Neuron (in vitro differentiated cells): ENCODE data around the gene HTATIP2.
"Not testable (repeated sequence)": the region's sequence is repeated elsewhere in the genome, so short reads cannot be mapped to it uniquely, and the experiment has no call there.

Experiments used
- H2AFZ ChIP-seq: one replicate; pipeline ENCODE4 v1.6.1; 2013; ENCODE audit warnings: low read depth, mild to moderate bottlenecking, inconsistent platforms, low read length, moderate library complexity
- H3K27me3 ChIP-seq: one replicate; pipeline ENCODE4 v1.6.1; 2013; ENCODE audit warnings: low read length; ENCODE audit not compliant: insufficient read depth
- H3K36me3 ChIP-seq: one replicate; pipeline ENCODE4 v1.6.1; 2013; ENCODE audit warnings: low read length; ENCODE audit not compliant: insufficient read depth
- H3K4me1 ChIP-seq: one replicate; pipeline ENCODE4 v1.6.1; 2013; ENCODE audit warnings: low read length; ENCODE audit not compliant: insufficient read depth
- H3K4me3 ChIP-seq: 2 replicates; pipeline ENCODE4 v1.5.1; 2013; ENCODE audit warnings: mild to moderate bottlenecking, low read length, moderate library complexity
- H3K9me3 ChIP-seq: one replicate; pipeline ENCODE4 v1.6.1; 2013; ENCODE audit warnings: low read length

The HTATIP2 gene

DNA sequence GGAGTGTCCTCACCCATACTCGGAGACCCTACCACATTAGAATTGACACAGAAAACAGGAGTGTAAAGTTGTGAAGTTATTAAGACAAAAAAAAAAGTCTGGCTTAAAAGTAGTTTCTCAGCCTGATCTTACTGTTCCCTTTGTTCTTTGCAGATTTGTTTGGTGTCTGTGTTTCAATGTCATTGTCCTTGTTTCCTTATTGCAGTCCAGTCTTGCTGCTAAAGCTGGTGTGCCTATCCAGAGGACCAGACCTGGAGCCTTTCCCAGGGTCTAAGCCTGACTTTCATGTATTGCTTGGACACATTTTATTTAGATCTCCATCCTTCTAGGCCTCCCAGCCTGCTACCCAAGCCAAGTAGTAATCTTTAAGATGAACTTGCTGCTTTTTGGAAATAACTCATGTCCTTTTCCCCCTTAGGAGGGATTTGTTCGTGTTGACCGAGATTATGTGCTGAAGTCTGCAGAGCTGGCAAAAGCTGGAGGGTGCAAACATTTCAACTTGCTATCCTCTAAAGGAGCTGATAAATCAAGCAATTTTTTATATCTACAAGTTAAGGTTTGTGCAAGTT, 12.7 kb downstream of the HTATIP2 start:
- Histone ChIP-seq H3K4me1 (no peaks in the 10 kb centered on the region), H3K36me3 (no peaks in the 10 kb centered on the region), H3K9me3 (no peaks in the 10 kb centered on the region), H3K27me3 (no peaks in the 10 kb centered on the region), H3K4me3 (no peak overlapping the region), H2AFZ (no peak overlapping the region)

DNA sequence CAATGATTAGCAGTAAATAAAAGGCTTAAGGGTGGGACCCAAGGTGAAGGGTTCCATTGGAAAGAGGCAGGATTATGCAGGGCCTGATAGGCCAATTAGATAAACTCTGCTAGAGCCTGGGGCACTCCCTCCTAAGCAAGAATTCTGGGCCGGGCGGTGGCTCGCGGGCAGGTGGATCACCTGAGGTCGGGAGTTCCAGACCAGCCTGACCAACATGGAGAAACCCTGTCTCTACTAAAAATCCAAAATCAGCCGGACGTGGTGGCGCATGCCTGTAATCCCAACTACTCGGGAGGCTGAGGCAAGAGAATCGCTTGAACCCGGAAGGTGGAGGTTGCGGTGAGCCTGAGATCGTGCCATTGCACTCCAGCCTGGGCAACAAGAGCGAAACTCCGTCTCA, 22.5 kb downstream of the HTATIP2 start:
- not testable (repeated sequence) for H3K27me3 ChIP-seq, H2AFZ ChIP-seq, H3K9me3 ChIP-seq, H3K36me3 ChIP-seq, H3K4me3 ChIP-seq
- peaks cover 13% of the 10 kb centered on the region for H3K4me1 ChIP-seq

DNA sequence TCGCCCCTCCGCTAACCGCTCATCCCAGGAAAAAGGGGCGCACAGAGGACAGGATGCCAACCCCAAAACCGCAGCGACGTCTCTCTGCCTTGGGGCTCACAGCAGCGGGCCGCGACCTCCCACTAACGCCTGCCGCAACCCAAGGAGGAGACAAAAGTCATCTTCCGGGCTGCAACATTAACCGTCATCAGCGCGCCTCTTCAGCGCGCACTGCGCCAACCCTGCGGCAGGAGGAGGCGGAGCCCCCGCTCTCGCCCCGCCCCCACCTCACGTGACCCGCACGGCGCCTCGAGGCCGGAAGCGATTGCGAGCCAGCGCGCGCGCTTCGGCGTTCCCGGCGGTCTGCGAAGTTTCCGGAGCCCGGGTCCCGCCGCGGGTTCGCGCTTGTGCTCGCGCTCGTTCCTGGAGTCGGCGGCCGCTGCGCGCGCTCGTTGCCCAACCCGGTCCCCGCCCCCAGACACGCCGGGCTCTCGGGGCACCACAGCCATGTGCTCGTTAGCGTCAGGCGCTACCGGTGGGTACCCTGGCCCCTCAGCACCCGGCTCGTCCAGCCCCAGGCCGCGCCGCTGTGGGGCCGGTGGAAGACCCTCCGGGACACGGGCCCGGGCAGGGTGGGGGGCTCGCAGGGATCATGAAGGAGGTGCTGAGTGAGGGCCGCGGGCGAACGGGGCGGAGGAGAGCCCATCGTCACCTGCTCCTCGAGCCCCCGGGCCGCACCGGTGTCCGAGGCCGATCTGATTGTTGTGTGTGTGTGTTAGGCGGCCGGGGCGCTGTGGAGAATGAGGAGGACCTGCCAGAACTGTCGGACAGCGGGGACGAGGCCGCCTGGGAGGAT, 24.0 kb downstream of the HTATIP2 start, which contains the start of gene PRMT3:
TSS of gene PRMT3 (plus strand) at position 456 of the 835 bp plus-strand sequence. CDS start at position 487, 31 bp downstream.
- peaks cover 7% of the 10 kb centered on the region for H3K36me3 ChIP-seq
- H3K9me3 ChIP-seq, result no peaks in the 10 kb centered on the region
- H2AFZ ChIP-seq, result peak within 1 kb of the TSS; percentile 87
- H3K4me3 ChIP-seq, result peak within 1 kb of the TSS; percentile 79
- H3K27me3 ChIP-seq, result no peaks in the 10 kb centered on the region
- peaks cover 13% of the 10 kb centered on the region for H3K4me1 ChIP-seq

DNA sequence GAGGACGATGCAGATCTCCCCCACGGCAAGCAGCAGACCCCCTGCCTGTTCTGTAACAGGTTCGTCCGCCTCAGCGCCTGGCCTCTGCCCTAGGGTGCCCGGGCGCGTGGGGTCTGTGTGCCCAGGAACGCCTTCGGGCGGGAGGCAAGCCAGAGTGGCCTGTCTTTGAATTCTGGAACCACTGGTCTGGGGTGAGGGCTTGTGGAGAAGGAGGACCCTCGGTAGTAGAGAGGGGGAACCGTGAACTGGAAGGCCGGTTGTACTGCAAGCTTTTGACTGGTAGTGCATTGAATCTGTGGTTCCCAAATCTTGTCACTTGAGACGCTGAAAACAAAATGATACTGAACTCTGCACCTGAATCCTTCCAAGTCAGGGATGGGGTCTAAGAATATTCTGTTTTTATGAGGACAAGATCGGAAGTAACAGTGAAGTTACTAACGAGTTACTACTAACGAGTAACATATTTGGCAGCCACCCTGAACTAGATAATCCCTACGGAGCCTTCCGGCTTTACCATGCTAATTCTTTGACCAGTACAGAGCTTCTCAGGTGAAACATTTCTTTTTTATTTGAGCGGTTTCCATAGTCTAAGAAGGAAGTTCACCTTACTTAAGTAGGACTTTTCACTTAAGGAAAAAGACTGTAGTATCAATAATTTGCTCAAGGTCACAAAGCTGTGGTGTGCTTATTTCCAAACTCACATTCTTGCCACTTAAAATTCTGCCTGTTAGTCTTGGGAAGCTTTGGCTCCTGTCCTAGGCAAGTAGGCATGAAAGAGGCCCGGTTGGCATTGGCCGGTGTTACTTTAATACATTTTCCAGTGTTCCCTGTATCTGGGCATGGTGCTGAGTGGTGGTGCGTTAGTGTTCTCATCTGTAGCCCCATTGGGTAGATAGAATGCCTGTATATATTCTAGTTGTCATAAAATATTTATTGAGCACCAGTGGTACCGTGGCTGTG, 24.9 kb downstream of the HTATIP2 start:
- H3K36me3 ChIP-seq, result peaks cover 10% of the 10 kb centered on the region
- H3K9me3 ChIP-seq, result no peaks in the 10 kb centered on the region
- peak overlapping the region; percentile 87 for H2AFZ ChIP-seq
- peak overlapping the region; percentile 79 for H3K4me3 ChIP-seq
- no peaks in the 10 kb centered on the region for H3K27me3 ChIP-seq
- peaks cover 13% of the 10 kb centered on the region for H3K4me1 ChIP-seq

DNA sequence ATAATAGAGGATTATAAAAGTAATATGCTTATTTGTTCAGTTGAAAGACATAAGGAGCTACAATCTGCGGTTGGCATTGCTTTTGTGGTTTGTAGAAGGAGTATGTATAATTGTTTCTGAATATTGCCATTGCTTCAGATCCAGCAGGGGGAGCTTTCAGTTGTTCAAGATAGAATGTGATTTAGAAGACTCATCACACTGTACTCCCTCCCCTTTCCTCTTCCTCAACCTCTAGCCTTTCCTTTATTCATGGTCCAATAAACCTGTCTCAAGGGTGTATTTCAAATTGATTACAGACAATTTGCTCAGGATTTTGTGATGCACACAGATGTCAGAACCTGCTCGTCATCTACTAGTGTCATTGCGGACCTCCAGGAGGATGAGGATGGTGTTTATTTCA, 33.8 kb downstream of the HTATIP2 start:
- Histone ChIP-seq H3K36me3 (peaks cover 25% of the 10 kb centered on the region), H3K4me1 (no peaks in the 10 kb centered on the region), H3K9me3 (no peaks in the 10 kb centered on the region), H2AFZ (no peak overlapping the region), H3K4me3 (no peak overlapping the region), H3K27me3 (no peaks in the 10 kb centered on the region)

DNA sequence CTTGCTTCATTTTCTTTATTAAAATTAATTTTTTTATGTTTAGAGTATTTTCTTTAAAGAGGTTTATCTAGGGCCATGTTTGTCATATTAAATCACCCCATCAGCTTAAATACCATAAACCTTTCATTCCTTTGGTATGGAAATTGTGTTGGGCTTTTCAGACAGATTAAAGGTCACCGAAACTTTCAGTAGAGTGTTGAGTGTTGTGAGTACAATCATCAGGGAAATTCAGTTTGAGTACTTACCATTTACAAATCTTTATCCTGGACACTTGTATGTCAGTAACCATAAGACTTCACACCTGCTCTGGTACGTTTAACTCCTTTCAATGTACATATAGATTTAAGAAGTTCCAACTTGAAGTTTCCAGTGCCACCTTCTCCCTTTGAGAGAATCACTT, 36.0 kb downstream of the HTATIP2 start:
- Histone ChIP-seq H3K4me1 (no peaks in the 10 kb centered on the region), H3K27me3 (no peaks in the 10 kb centered on the region), H3K36me3 (peaks cover 26% of the 10 kb centered on the region), H2AFZ (no peak overlapping the region), H3K4me3 (no peak overlapping the region), H3K9me3 (no peaks in the 10 kb centered on the region)

DNA sequence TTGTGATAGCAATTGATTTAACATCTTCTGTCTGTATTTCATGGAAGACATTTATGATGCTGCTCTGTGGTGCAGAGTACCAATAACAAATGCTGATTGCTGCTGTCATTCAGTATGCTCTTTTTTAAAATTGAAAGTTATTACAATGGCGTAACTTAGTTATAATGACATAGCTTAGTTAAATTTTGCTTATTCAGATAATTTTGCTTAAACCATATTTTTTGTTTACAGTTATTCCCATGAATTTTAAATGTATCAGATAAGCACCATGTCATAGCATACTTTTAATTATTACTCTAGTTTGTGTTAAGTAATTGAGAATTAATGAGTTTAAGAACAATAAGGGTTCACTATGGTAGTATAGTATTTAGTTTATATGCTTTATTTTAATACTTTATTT, 39.5 kb downstream of the HTATIP2 start:
- peaks cover 29% of the 10 kb centered on the region for H3K36me3 ChIP-seq

DNA sequence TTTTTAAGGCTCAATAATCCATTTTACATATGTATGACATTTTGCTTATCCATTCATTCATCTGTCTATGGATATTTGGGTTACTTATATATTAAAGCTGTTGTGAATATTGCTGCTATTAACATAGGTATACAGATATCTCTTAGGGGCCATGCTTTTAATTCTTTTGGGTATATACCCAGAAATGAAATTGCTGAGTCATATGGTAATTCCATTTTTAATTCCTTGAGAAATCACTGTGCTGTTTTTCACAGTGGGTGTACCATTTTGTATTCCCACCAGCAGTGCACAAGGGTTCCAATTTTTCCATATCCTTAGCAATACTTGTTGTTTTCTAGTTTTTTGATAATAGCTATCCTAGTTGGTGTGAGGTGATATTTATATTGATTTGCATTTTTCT, 43.0 kb downstream of the HTATIP2 start:
- Histone ChIP-seq H3K4me3 (no peak overlapping the region), H3K27me3 (no peaks in the 10 kb centered on the region), H2AFZ (no peak overlapping the region), H3K36me3 (peaks cover 30% of the 10 kb centered on the region), H3K4me1 (peaks cover 5% of the 10 kb centered on the region), H3K9me3 (no peaks in the 10 kb centered on the region)

More for the DNA sequence above, 39.5 kb downstream of the HTATIP2 start:
- H3K4me1 ChIP-seq, result no peaks in the 10 kb centered on the region
- no peak overlapping the region for H3K4me3 ChIP-seq
- no peak overlapping the region for H2AFZ ChIP-seq
- H3K27me3 ChIP-seq, result no peaks in the 10 kb centered on the region
- H3K9me3 ChIP-seq, result no peaks in the 10 kb centered on the region

DNA sequence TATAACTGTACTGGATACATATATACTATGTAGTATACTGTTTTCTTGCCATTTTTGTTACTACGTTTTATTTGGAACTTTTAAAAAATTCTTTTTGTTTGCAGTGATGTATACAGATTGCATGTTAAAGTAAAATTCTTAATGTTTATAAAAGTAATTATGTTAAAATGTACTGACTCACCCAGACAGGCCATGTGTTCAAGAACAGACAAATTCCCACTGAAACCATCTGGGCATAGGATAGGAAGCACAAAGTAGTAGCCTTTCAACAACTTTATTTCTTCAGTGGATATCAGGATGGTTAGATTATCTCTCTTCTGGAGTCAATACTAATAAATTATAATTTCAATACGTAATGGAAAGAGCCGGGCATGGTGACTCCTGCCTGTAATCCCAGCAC, 43.8 kb downstream of the HTATIP2 start:
- Histone ChIP-seq H3K27me3 (no peaks in the 10 kb centered on the region), H3K36me3 (peaks cover 30% of the 10 kb centered on the region), H3K4me1 (peaks cover 5% of the 10 kb centered on the region), H2AFZ (no peak overlapping the region), H3K4me3 (no peak overlapping the region), H3K9me3 (no peaks in the 10 kb centered on the region)

DNA sequence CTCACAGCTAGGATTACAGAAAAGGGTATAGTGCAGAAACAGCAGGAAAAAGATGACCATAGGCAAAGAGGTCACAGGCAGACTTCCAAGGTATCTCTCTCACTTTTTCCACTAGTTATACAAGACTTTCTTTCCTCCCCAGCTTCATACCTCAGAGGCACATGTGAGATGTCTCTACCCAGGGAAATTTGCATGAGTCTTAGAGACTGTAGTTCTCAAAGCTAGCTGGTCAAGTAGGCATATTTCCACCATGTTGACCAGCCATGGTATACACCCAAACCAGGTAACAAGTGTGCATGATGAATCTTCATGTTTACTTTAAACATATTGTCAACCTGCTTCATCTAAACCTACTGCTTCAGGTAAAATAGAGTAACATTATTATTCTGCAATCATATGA, 51.9 kb downstream of the HTATIP2 start:
- Histone ChIP-seq H3K4me3 (no peak overlapping the region), H3K9me3 (peaks cover 2% of the 10 kb centered on the region), H2AFZ (no peak overlapping the region), H3K27me3 (no peaks in the 10 kb centered on the region), H3K4me1 (peaks cover 5% of the 10 kb centered on the region), H3K36me3 (peaks cover 21% of the 10 kb centered on the region)

DNA sequence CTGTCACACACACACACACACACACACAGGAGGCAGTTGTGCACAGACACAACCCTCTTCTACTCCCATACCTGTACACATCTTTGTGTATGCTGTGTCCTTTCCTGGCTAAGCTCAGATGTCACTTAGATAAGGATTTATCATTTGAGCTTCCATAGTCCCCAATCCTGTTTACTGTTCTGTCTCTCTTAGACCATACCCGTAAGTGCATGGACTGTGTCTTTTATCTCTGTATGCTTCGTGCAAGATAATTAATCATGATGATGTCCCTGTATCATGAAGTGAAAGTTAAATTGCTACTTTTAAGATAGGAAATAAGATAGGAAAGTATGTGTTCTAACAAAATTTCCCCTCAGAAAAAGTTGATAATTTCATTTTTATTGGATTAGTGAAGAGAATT, 54.3 kb downstream of the HTATIP2 start:
- Histone ChIP-seq H3K9me3 (peaks cover 3% of the 10 kb centered on the region), H3K36me3 (peaks cover 22% of the 10 kb centered on the region), H2AFZ (no peak overlapping the region)

DNA sequence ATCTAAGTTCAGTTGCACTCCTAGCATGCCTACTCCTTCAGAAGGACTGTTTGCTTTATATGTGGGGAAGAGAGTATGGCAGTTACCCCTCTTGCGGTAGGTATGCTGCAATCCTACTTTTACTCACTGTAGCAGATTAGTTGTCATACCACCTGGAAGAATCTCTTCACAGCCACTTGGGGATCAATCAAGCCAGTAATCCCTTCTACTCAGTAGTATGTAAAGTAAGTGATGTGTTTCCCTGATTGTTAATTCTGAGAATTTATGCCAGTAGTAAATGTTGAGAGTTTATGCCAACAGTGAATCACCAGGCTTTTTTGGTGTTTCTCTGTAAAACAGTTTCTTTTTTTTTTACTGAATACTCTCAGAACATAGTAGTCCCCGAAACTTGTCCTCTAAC, 58.4 kb downstream of the HTATIP2 start:
- Histone ChIP-seq H2AFZ (no peak overlapping the region), H3K9me3 (peaks cover 3% of the 10 kb centered on the region), H3K4me3 (no peak overlapping the region), H3K4me1 (no peaks in the 10 kb centered on the region), H3K27me3 (no peaks in the 10 kb centered on the region), H3K36me3 (peaks cover 13% of the 10 kb centered on the region)

More for the DNA sequence above, 54.3 kb downstream of the HTATIP2 start:
- Histone ChIP-seq H3K27me3 (no peaks in the 10 kb centered on the region), H3K4me1 (no peaks in the 10 kb centered on the region), H3K4me3 (no peak overlapping the region)

DNA sequence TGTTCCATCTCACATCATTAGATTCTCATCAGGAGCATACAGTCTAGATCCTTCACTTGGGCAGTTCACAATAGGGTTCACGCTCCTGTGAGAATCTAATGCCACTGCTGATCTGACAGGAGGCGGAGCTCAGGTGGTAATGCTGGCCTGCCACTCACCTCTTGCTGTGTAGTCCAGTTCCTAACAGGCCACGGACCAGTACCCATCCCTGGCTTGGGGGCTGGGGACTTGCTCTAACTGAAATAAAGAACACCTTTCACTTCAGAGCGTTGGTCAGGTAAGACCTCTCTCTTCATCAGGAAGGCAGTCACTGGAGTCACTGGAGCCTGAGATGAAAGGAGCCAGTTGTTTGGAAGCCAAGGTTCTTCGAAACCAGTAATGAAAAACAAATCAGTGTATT, 65.7 kb downstream of the HTATIP2 start:
- peaks cover 4% of the 10 kb centered on the region for H3K36me3 ChIP-seq
- H3K9me3 ChIP-seq, result no peaks in the 10 kb centered on the region
- no peak overlapping the region for H2AFZ ChIP-seq
- no peaks in the 10 kb centered on the region for H3K4me1 ChIP-seq
- H3K4me3 ChIP-seq, result no peak overlapping the region
- H3K27me3 ChIP-seq, result no peaks in the 10 kb centered on the region
